OCI-LY7 (cell line): ENCODE data around the gene TIMM22.

Source experiments
- EZH2phosphoT487 ChIP-seq: fragments of 200-600 bp; sonication (generic); IDR thresholded peaks from 2 replicates; pipeline ENCODE4 v1.6.1; 2018; ENCODE audit warnings: low read depth, borderline replicate concordance, mild to moderate bottlenecking, mixed run types, antibody characterized with exemption, low read length, moderate library complexity, mixed read lengths
- TF ChIP-seq, protein P1 (sequence below): fragments of 200-600 bp; sonication (generic); conservative IDR thresholded peaks from 2 replicates; pipeline ENCODE4 v1.5.1; 2014; ENCODE audit warnings: mild to moderate bottlenecking, antibody characterized with exemption, low read length, moderate library complexity, mixed read lengths

DNA sequence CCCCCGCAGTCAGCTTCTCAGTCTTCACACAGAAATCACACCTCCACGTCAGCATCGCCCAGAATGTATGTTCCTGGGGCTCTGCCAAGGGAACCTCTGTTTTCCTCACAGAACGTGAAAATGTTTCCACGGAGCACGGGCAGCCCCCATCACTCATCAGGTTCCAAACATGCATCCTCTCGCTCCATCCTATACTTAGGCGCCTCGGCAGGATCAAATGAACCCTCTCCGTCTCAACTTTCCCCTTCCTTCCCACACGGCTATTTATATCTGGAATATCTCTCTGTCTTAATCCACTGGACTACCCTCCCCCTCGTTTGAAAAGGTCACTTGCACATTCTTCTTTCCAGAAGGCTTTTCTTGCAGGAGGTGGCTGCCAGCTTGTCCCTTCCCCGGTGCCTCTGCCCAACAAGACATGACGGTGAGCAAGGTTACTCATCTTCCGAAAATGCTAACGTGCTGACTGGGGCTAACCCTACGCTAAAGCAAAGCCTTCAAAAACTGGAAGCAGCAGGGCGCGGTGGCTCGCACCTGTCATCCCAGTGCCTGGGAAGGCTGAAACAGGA lies 39.0 kb upstream of the TIMM22 start:
- TF ChIP-seq, protein P1, sequence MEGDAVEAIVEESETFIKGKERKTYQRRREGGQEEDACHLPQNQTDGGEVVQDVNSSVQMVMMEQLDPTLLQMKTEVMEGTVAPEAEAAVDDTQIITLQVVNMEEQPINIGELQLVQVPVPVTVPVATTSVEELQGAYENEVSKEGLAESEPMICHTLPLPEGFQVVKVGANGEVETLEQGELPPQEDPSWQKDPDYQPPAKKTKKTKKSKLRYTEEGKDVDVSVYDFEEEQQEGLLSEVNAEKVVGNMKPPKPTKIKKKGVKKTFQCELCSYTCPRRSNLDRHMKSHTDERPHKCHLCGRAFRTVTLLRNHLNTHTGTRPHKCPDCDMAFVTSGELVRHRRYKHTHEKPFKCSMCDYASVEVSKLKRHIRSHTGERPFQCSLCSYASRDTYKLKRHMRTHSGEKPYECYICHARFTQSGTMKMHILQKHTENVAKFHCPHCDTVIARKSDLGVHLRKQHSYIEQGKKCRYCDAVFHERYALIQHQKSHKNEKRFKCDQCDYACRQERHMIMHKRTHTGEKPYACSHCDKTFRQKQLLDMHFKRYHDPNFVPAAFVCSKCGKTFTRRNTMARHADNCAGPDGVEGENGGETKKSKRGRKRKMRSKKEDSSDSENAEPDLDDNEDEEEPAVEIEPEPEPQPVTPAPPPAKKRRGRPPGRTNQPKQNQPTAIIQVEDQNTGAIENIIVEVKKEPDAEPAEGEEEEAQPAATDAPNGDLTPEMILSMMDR: no peak
- TF ChIP-seq EZH2phosphoT487: no peak
